HL-60 (cell line): ENCODE measurements around the gene ORMDL1.

Source experiments
- CTCF ChIP-seq: IDR thresholded peaks from one replicate; pipeline ENCODE4 v1.5.1; 2011; ENCODE audit warnings: low read length, control low read depth, inconsistent platforms; ENCODE audit not compliant: insufficient read depth
- POLR2AphosphoS5 ChIP-seq: IDR thresholded peaks from 2 replicates; pipeline ENCODE4 v1.6.1; 2012; ENCODE audit warnings: low read depth

DNA sequence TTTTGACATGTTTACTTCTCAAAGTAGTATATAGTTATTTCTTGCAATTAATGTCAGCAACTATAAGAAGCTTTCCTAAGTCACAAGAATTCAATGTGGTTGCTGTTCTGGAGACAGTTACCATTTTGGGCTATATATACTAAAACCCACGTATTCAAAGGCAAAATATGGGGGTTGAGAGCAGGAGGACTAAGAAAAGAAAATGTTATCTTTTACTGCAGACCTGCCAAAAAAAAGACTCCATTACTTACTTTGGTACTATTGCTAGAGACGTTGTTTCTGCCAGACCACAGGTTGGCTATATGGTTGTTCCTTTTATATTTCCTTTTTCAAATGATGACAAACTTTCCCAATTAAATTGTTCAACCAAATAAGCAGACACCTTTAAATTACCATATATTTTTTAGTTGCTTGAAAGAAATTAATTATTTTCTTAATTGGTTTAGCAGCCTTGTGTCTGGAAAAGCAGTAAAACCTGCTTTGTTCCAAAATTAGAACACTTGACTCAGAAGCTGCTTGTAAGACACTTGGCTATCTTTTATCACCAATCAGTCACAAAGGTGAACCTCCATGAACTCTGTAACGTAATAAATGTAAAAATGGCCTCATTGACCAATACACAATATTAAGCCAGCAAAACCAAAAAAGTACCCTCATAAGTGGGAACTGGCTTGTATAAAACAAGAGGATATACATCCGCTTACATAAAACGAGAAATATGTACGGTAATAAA lies 13.4 kb downstream of the ORMDL1 start:
- TF ChIP-seq POLR2AphosphoS5 (no peak), CTCF (no peak)
